HL-60/S4 treated with phorbol 12-myristate 13-acetate at 8.2 ng/mL for 4 days and 3 days (cell line): ENCODE results near the gene AVPR1A.

Source experiments
- in situ Hi-C: fragments of 300-500 bp; cut with MboI; formaldehyde crosslinking; loops from 2 replicates; pipeline ENCODE4 v1.15.0; 2022; ENCODE audit warnings: low sequenced_read_pairs

AVPR1A gene

GRCh38 chr12:63095369-63095980 is 55.5 kb downstream of the AVPR1A start:
- in situ Hi-C loops: no loop called here

- in situ Hi-C loops: no loop called here
Measured at GRCh38 chr12:63093711-63094110, 57.3 kb downstream of the AVPR1A start.

GRCh38 chr12:63093084-63093483 is 57.9 kb downstream of the AVPR1A start:
- in situ Hi-C loops: no loop called here
